ENCODE data around the gene SRPX.

GRCh38 chrX:38221391-38221929 lies 789 bp upstream of the SRPX start:
- TF ChIP-seq POLR2AphosphoS5 (IDR thresholded peaks at IDR 0.05): no peak
- TF ChIP-seq POLR2A (IDR thresholded peaks at IDR 0.05): no peak
- TF ChIP-seq CTCF (IDR thresholded peaks at IDR 0.05): no peak
